HG03095 (cell line): ENCODE data around the gene MAP3K7CL.
A peak's percentile ranks its signal among the peaks of the same experiment; 100 is the strongest.
"Not testable (repeated sequence)": the region's sequence is repeated elsewhere in the genome, so short reads cannot be mapped to it uniquely, and the experiment has no call there.

ENCODE experiments used
- ATAC-seq: cut with Tn5 transposase; IDR thresholded peaks from one replicate; pipeline ENCODE4 v1.9.1; 2021; ENCODE audit warnings: moderate library complexity; ENCODE audit not compliant: unreplicated experiment

MAP3K7CL gene

GRCh38 chr21:29166853-29167252 lies 36.4 kb downstream of the MAP3K7CL start:
- no peak for ATAC-seq

GRCh38 chr21:29167481-29167880 lies 37.0 kb downstream of the MAP3K7CL start:
- not testable (repeated sequence) for ATAC-seq

- ATAC-seq = no peak
These were observed 38.5 kb downstream of the MAP3K7CL start for GRCh38 chr21:29168891-29169315.

- ATAC-seq = no peak
These were observed 40.5 kb downstream of the MAP3K7CL start for GRCh38 chr21:29170944-29171343.

- no peak for ATAC-seq
These were observed 41.8 kb downstream of the MAP3K7CL start for GRCh38 chr21:29172282-29172681.

- ATAC-seq = no peak
These were observed 44.2 kb downstream of the MAP3K7CL start for GRCh38 chr21:29174607-29175013.

- ATAC-seq = no peak
These were observed 45.1 kb downstream of the MAP3K7CL start for GRCh38 chr21:29175408-29176134.

GRCh38 chr21:29176471-29177120 lies 46.2 kb downstream of the MAP3K7CL start:
- no peak for ATAC-seq

- no peak for ATAC-seq
These were observed 47.4 kb downstream of the MAP3K7CL start for GRCh38 chr21:29177800-29178199.

GRCh38 chr21:29178926-29179325 lies 48.5 kb downstream of the MAP3K7CL start:
- ATAC-seq = no peak

GRCh38 chr21:29179503-29179902 lies 49.1 kb downstream of the MAP3K7CL start:
- ATAC-seq = no peak

- peak; percentile 61 for ATAC-seq
These were observed 51.5 kb downstream of the MAP3K7CL start for GRCh38 chr21:29181799-29182470.

- no peak for ATAC-seq
These were observed 52.2 kb downstream of the MAP3K7CL start for GRCh38 chr21:29182691-29183092.

- ATAC-seq = no peak
These were observed 53.6 kb downstream of the MAP3K7CL start for GRCh38 chr21:29184037-29184436.

- no peak for ATAC-seq
These were observed 54.7 kb downstream of the MAP3K7CL start for GRCh38 chr21:29185172-29185571.

GRCh38 chr21:29185633-29186032 lies 55.2 kb downstream of the MAP3K7CL start:
- ATAC-seq = no peak

GRCh38 chr21:29186246-29186645 lies 55.8 kb downstream of the MAP3K7CL start:
- no peak for ATAC-seq

GRCh38 chr21:29187944-29188343 lies 57.5 kb downstream of the MAP3K7CL start:
- ATAC-seq = no peak

GRCh38 chr21:29189353-29189752 lies 58.9 kb downstream of the MAP3K7CL start:
- ATAC-seq = no peak

GRCh38 chr21:29190923-29191331 lies 60.5 kb downstream of the MAP3K7CL start:
- no peak for ATAC-seq

- no peak for ATAC-seq
These were observed 62.6 kb downstream of the MAP3K7CL start for GRCh38 chr21:29193072-29193471.

- no peak for ATAC-seq
These were observed 63.5 kb downstream of the MAP3K7CL start for GRCh38 chr21:29193901-29194300.
